AG04450 (cell line): Measurements from ENCODE around the gene KLHL2. TPM values are rescaled to one million over a fixed set of nuclear protein-coding genes. Genes with fewer than 3 reads are reported as not detected.

Experiments used
- CTCF ChIA-PET: fragments of 300-600, 350-600 bp; formaldehyde crosslinking; extraction: SDS; loops from one replicate; lab custom pipeline; 2022; ENCODE audit warnings: antibody characterized with exemption, inconsistent platforms; lab: Charles Lee
- POLR2A ChIA-PET: fragments of 350-600 bp; formaldehyde crosslinking; extraction: SDS; loops from one replicate; lab custom pipeline; 2021; ENCODE audit warnings: antibody characterized with exemption, inconsistent platforms; lab: Yijun Ruan, JAX
- DNase-seq: peaks from one replicate; pipeline ENCODE4 v3.0.0-alpha.2; 2011; ENCODE audit warnings: low read depth, low spot score
- H3K27ac ChIP-seq: one replicate; pipeline ENCODE4 v1.5.1; 2012; ENCODE audit warnings: low read depth, low read length, control low read depth
- H3K27me3 ChIP-seq: one replicate; pipeline ENCODE4 v1.6.0; 2012; ENCODE audit warnings: low read length; ENCODE audit not compliant: control insufficient read depth, insufficient read depth
- H3K4me3 ChIP-seq: 2 replicates; pipeline ENCODE4 v1.5.1; 2011; ENCODE audit warnings: mild to moderate bottlenecking, low read depth, low read length, control low read depth
- H3K9me3 ChIP-seq: 2 replicates; pipeline ENCODE4 v1.5.1; 2012; ENCODE audit warnings: low read length; ENCODE audit not compliant: control insufficient read depth, insufficient read depth
- CTCF ChIP-seq: IDR thresholded peaks from 2 replicates; pipeline ENCODE4 v1.5.1; 2011; ENCODE audit warnings: low read depth, low read length, control low read depth, inconsistent platforms
- polyA plus RNA-seq: library from polyadenylated mRNA; depleted of rRNA; stranded (reverse); fragments of >200 nt; gene quantifications from 2 replicates; pipeline ENCODE4 v1.2.3, GENCODE V29; 2011

Gene KLHL2
- polyA plus RNA-seq, 1 experiment: 16.4 TPM

GRCh38 chr4:165319030-165319429 is 111.7 kb downstream of the KLHL2 start:
- TF ChIP-seq CTCF: no peak
- Histone ChIP-seq H3K27me3 (no peaks in the 10 kb centered on the region), H3K4me3 (no peak overlapping the region), H3K9me3 (no peaks in the 10 kb centered on the region), H3K27ac (no peak overlapping the region)
- CTCF ChIA-PET: interaction anchor here (0.9 kb wide), 1 partner anchor 25 kb away, joined by 3 read pairs; no protein-coding TSS in a partner anchor
- no peak for DNase-seq
- POLR2A ChIA-PET: no interaction called here

GRCh38 chr4:165319509-165319908 is 112.1 kb downstream of the KLHL2 start:
- Histone ChIP-seq H3K9me3 (no peaks in the 10 kb centered on the region), H3K4me3 (no peak overlapping the region), H3K27ac (no peak overlapping the region), H3K27me3 (no peaks in the 10 kb centered on the region)
- ChIA-PET CTCF (no interaction called here), POLR2A (no interaction called here)
- no peak for DNase-seq
- TF ChIP-seq CTCF: no peak

- no peak for DNase-seq
- peaks cover 5% of the 10 kb centered on the region for H3K9me3 ChIP-seq
- POLR2A ChIA-PET: no interaction called here
- CTCF ChIA-PET: interaction anchor here (0.7 to 0.8 kb wide), 2 partner anchors 24 to 212 kb away, joined by 3 read pairs; partner anchors contain the start of gene TMEM192
- H3K27me3 ChIP-seq: no peaks in the 10 kb centered on the region
- TF ChIP-seq CTCF: no peak
- H3K27ac ChIP-seq: no peak overlapping the region
- H3K4me3 ChIP-seq: no peak overlapping the region
Measured at GRCh38 chr4:165324236-165324917, 117.0 kb downstream of the KLHL2 start.

GRCh38 chr4:165324918-165325304 is 117.5 kb downstream of the KLHL2 start:
- H3K27ac ChIP-seq: no peak overlapping the region
- CTCF ChIA-PET: interaction anchor here (0.8 kb wide), 1 partner anchor 212 kb away, joined by 3 read pairs; the partner anchor contains the start of gene TMEM192
- H3K9me3 ChIP-seq: peaks cover 5% of the 10 kb centered on the region
- TF ChIP-seq CTCF: no peak
- H3K4me3 ChIP-seq: no peak overlapping the region
- no peak for DNase-seq
- H3K27me3 ChIP-seq: no peaks in the 10 kb centered on the region
- POLR2A ChIA-PET: no interaction called here
